OCI-LY3 (cell line): ENCODE data around the gene METTL18.

ENCODE experiments used
- H2AFZ ChIP-seq: fragments of 200-600, 300-600 bp; shearing (Covaris generic); 2 replicates; pipeline ENCODE4 v1.6.0; 2014; ENCODE audit warnings: antibody characterized with exemption, low read depth, low read length
- H3K27ac ChIP-seq: fragments of 200-600, 300-600 bp; sonication (generic); 2 replicates; pipeline ENCODE4 v1.5.1; 2014; ENCODE audit warnings: mild to moderate bottlenecking, low read length, moderate library complexity, mixed read lengths
- H3K27me3 ChIP-seq: fragments of 200-600, 300-600 bp; sonication (generic); 2 replicates; pipeline ENCODE4 v1.6.1; 2014; ENCODE audit warnings: low read depth, low read length, mixed read lengths
- H3K36me3 ChIP-seq: fragments of 200-600, 300-600 bp; sonication (generic); replicated peaks from 2 replicates; pipeline ENCODE3; 2014; ENCODE audit warnings: low read depth, low read length, mixed read lengths
- H3K4me1 ChIP-seq: fragments of 300-600, 200-600 bp; sonication (generic); 2 replicates; pipeline ENCODE4 v1.6.1; 2014; ENCODE audit warnings: low read length, mixed read lengths
- H3K4me2 ChIP-seq: fragments of 200-600, 300-600 bp; sonication (generic); 2 replicates; pipeline ENCODE4 v1.6.1; 2014; ENCODE audit warnings: low read length, mixed read lengths
- H3K4me3 ChIP-seq: fragments of 300-600, 200-600 bp; sonication (generic); 2 replicates; pipeline ENCODE4 v1.5.1; 2014; ENCODE audit warnings: antibody characterized with exemption, mild to moderate bottlenecking, low read length, moderate library complexity
- H3K79me2 ChIP-seq: fragments of 300-600, 200-600 bp; shearing (Covaris generic); 2 replicates; pipeline ENCODE4 v1.6.1; 2014; ENCODE audit warnings: mild to moderate bottlenecking, low read length, mixed read lengths
- H3K9ac ChIP-seq: fragments of 300-600, 200-600 bp; shearing (Covaris generic); 2 replicates; pipeline ENCODE4 v1.6.0; 2014; ENCODE audit warnings: mild to moderate bottlenecking, low read length, moderate library complexity
- H3K9me3 ChIP-seq: fragments of 200-600, 300-600 bp; shearing (Covaris generic); 2 replicates; pipeline ENCODE4 v1.6.1; 2014; ENCODE audit warnings: low read length, mixed read lengths; ENCODE audit not compliant: insufficient read depth
- H4K20me1 ChIP-seq: fragments of 200-600, 300-600 bp; sonication (generic); 2 replicates; pipeline ENCODE4 v1.6.1; 2016; ENCODE audit warnings: low read length, mixed read lengths; ENCODE audit not compliant: insufficient read depth
- CTCF ChIP-seq: fragments of 200-600, 300-600 bp; sonication (generic); IDR thresholded peaks from 2 replicates; pipeline ENCODE4 v1.5.1; 2014; ENCODE audit warnings: antibody characterized with exemption, low read length, low read depth
- EZH2phosphoT487 ChIP-seq: fragments of 200-600 bp; shearing (Covaris generic); IDR thresholded peaks from 2 replicates; pipeline ENCODE4 v1.6.1; 2018; ENCODE audit warnings: antibody characterized with exemption, mixed run types, low read depth

METTL18 gene

GRCh38 chr1:169786974-169787373 is 7.7 kb downstream of the METTL18 start:
- H2AFZ ChIP-seq, result no peak overlapping the region
- no peaks in the 10 kb centered on the region for H3K36me3 ChIP-seq
- H3K9me3 ChIP-seq, result no peaks in the 10 kb centered on the region
- TF ChIP-seq EZH2phosphoT487 (no peak), CTCF (no peak)
- H3K9ac ChIP-seq, result no peak overlapping the region
- H3K4me3 ChIP-seq, result no peak overlapping the region
- H3K79me2 ChIP-seq, result no peaks in the 10 kb centered on the region
- peaks cover 23% of the 10 kb centered on the region for H3K27me3 ChIP-seq
- no peaks in the 10 kb centered on the region for H4K20me1 ChIP-seq
- no peak overlapping the region for H3K27ac ChIP-seq
- no peaks in the 10 kb centered on the region for H3K4me1 ChIP-seq
- H3K4me2 ChIP-seq, result no peak overlapping the region

- H3K4me2 ChIP-seq, result no peak overlapping the region
- no peaks in the 10 kb centered on the region for H3K36me3 ChIP-seq
- TF ChIP-seq EZH2phosphoT487 (no peak), CTCF (no peak)
- H2AFZ ChIP-seq, result no peak overlapping the region
- no peak overlapping the region for H3K9ac ChIP-seq
- no peak overlapping the region for H3K4me3 ChIP-seq
- no peaks in the 10 kb centered on the region for H3K9me3 ChIP-seq
- no peaks in the 10 kb centered on the region for H3K79me2 ChIP-seq
- no peaks in the 10 kb centered on the region for H4K20me1 ChIP-seq
- H3K4me1 ChIP-seq, result no peaks in the 10 kb centered on the region
- peaks cover 23% of the 10 kb centered on the region for H3K27me3 ChIP-seq
- no peak overlapping the region for H3K27ac ChIP-seq
Measured at GRCh38 chr1:169785267-169785666, 9.4 kb downstream of the METTL18 start.

GRCh38 chr1:169784102-169784501 is 10.6 kb downstream of the METTL18 start:
- no peak for TF ChIP-seq EZH2phosphoT487
- no peak for TF ChIP-seq CTCF
- H3K79me2 ChIP-seq, result no peaks in the 10 kb centered on the region
- H3K27ac ChIP-seq, result no peak overlapping the region
- H4K20me1 ChIP-seq, result no peaks in the 10 kb centered on the region
- no peak overlapping the region for H3K4me2 ChIP-seq
- H3K9me3 ChIP-seq, result no peaks in the 10 kb centered on the region
- H3K4me3 ChIP-seq, result no peak overlapping the region
- H3K36me3 ChIP-seq, result no peaks in the 10 kb centered on the region
- H2AFZ ChIP-seq, result no peak overlapping the region
- no peak overlapping the region for H3K9ac ChIP-seq
- H3K4me1 ChIP-seq, result no peaks in the 10 kb centered on the region
- H3K27me3 ChIP-seq, result peaks cover 23% of the 10 kb centered on the region

GRCh38 chr1:169782596-169782995 is 12.1 kb downstream of the METTL18 start:
- no peak overlapping the region for H3K27ac ChIP-seq
- TF ChIP-seq EZH2phosphoT487 (no peak), CTCF (no peak)
- no peaks in the 10 kb centered on the region for H4K20me1 ChIP-seq
- no peak overlapping the region for H3K4me3 ChIP-seq
- no peak overlapping the region for H3K4me2 ChIP-seq
- H3K79me2 ChIP-seq, result no peaks in the 10 kb centered on the region
- H3K9ac ChIP-seq, result no peak overlapping the region
- no peaks in the 10 kb centered on the region for H3K4me1 ChIP-seq
- H3K36me3 ChIP-seq, result no peaks in the 10 kb centered on the region
- H2AFZ ChIP-seq, result no peak overlapping the region
- peaks cover 18% of the 10 kb centered on the region for H3K27me3 ChIP-seq
- no peaks in the 10 kb centered on the region for H3K9me3 ChIP-seq
